ENCODE data around the gene TTLL11.

The TTLL11 gene

GRCh38 chr9:121812159-121812735 is 280.9 kb downstream of the TTLL11 start:
- H3K4me2 ChIP-seq (ENCODE audit: insufficient read depth, low read length, poor library complexity, severe bottlenecking) = no peak overlapping the region
- H2BK12ac ChIP-seq (ENCODE audit: low read length) = no peak overlapping the region
- H3K4me1 ChIP-seq (ENCODE audit: control insufficient read depth in 2 of 2, insufficient read depth in 1 of 2, low read depth in 1 of 2, low read length in 2 of 2) = peaks cover 19 to 25% of the 10 kb centered on the region in 2 donors
- no peak overlapping the region for H2BK15ac ChIP-seq (ENCODE audit: low read length)
- peaks cover 0 to 53% (median 0%) of the 10 kb centered on the region in 3 experiments for H3K27me3 ChIP-seq (ENCODE audit: control insufficient read depth in 3 of 3, insufficient read depth in 3 of 3, low read depth in 1 of 3, low read length in 3 of 3)
- no peak overlapping the region for H2BK120ac ChIP-seq (ENCODE audit: low read depth, low read length)
- no peaks in the 10 kb centered on the region for H3K79me1 ChIP-seq (ENCODE audit: low read depth, low read length)
- no peak overlapping the region for H3K14ac ChIP-seq (ENCODE audit: low read length)
- H4K8ac ChIP-seq (ENCODE audit: low read depth, low read length) = no peak overlapping the region
- no peak overlapping the region for H4K91ac ChIP-seq (ENCODE audit: low read depth, low read length, poor library complexity)
- H3K4ac ChIP-seq (ENCODE audit: low read length) = no peak overlapping the region
- no peak overlapping the region for H3K9ac ChIP-seq (ENCODE audit: low read depth, low read length, poor library complexity)
- H2BK5ac ChIP-seq (ENCODE audit: low read length) = no peak overlapping the region
- peak overlapping the region; percentile 29 for H3K23ac ChIP-seq (ENCODE audit: low read depth, low read length, poor library complexity)
- peak overlapping the region in 1 of 2 donors; percentile 53 for H3K4me3 ChIP-seq (ENCODE audit: low read length in 2 of 2)
- no peak overlapping the region for H3K27ac ChIP-seq (replicated peaks; ENCODE audit: low read length)
- H3K36me3 ChIP-seq (replicated peaks in 1 of 2; ENCODE audit: control insufficient read depth in 2 of 2, insufficient read depth in 2 of 2, low read length in 2 of 2) = no peaks in the 10 kb centered on the region
- H2AK5ac ChIP-seq (ENCODE audit: low read depth, low read length) = peak overlapping the region; percentile 85
- no peak overlapping the region for H2AFZ ChIP-seq (ENCODE audit: low read length)
- WGBS, 2 donors (ENCODE audit: extremely low coverage in 2 of 2, insufficient read length in 2 of 2, insufficient replicate concordance in 1 of 2) = no CpG with 5 or more reads among the region's 12 CpGs
- H3K9me3 ChIP-seq (replicated peaks in 1 of 2; ENCODE audit: control insufficient read depth in 2 of 2, insufficient read depth in 1 of 2, low read depth in 1 of 2, low read length in 2 of 2) = peaks cover 0 to 2% of the 10 kb centered on the region in 2 donors
- peak overlapping the region; percentile 27 for H3K18ac ChIP-seq (ENCODE audit: low read length)
- no peak for DNase-seq (ENCODE audit: low spot score)

GRCh38 chr9:121811751-121812150 is 281.4 kb downstream of the TTLL11 start:
- Histone ChIP-seq H3K27me3 (ENCODE audit: control insufficient read depth in 3 of 3, insufficient read depth in 3 of 3, low read depth in 1 of 3, low read length in 3 of 3) (peaks cover 0 to 50% (median 0%) of the 10 kb centered on the region in 3 experiments), H3K4me1 (ENCODE audit: control insufficient read depth in 2 of 2, insufficient read depth in 1 of 2, low read depth in 1 of 2, low read length in 2 of 2) (peaks cover 19 to 25% of the 10 kb centered on the region in 2 donors)

GRCh38 chr9:121811140-121811539 is 282.0 kb downstream of the TTLL11 start:
- H3K4me1 ChIP-seq (ENCODE audit: control insufficient read depth in 2 of 2, insufficient read depth in 1 of 2, low read depth in 1 of 2, low read length in 2 of 2) = peaks cover 16 to 22% of the 10 kb centered on the region in 2 donors
- no CpG with 5 or more reads among the region's 9 CpGs for WGBS, 2 donors (ENCODE audit: extremely low coverage in 2 of 2, insufficient read length in 2 of 2, insufficient replicate concordance in 1 of 2)

More at GRCh38 chr9:121811751-121812150, 281.4 kb downstream of the TTLL11 start:
- no peak for DNase-seq (ENCODE audit: low spot score)
- H2BK5ac ChIP-seq (ENCODE audit: low read length) = peak overlapping the region; percentile 15
- H4K91ac ChIP-seq (ENCODE audit: low read depth, low read length, poor library complexity) = no peak overlapping the region
- H3K4ac ChIP-seq (ENCODE audit: low read length) = no peak overlapping the region
- no peak overlapping the region for H3K4me3 ChIP-seq (ENCODE audit: low read length in 2 of 2)
- H3K9me3 ChIP-seq (replicated peaks in 1 of 2; ENCODE audit: control insufficient read depth in 2 of 2, insufficient read depth in 1 of 2, low read depth in 1 of 2, low read length in 2 of 2) = peaks cover 0 to 2% of the 10 kb centered on the region in 2 donors
- no peak overlapping the region for H2BK15ac ChIP-seq (ENCODE audit: low read length)
- no peak overlapping the region for H3K9ac ChIP-seq (ENCODE audit: low read depth, low read length, poor library complexity)
- peak overlapping the region; percentile 41 for H2AK5ac ChIP-seq (ENCODE audit: low read depth, low read length)
- H3K23ac ChIP-seq (ENCODE audit: low read depth, low read length, poor library complexity) = no peak overlapping the region
- WGBS, 2 donors (ENCODE audit: extremely low coverage in 2 of 2, insufficient read length in 2 of 2, insufficient replicate concordance in 1 of 2) = no CpG with 5 or more reads among the region's 10 CpGs
- no peak overlapping the region for H3K14ac ChIP-seq (ENCODE audit: low read length)
- no peak overlapping the region for H2AFZ ChIP-seq (ENCODE audit: low read length)
- no peaks in the 10 kb centered on the region for H3K36me3 ChIP-seq (replicated peaks in 1 of 2; ENCODE audit: control insufficient read depth in 2 of 2, insufficient read depth in 2 of 2, low read length in 2 of 2)
- H3K27ac ChIP-seq (replicated peaks; ENCODE audit: low read length) = no peak overlapping the region
- H2BK120ac ChIP-seq (ENCODE audit: low read depth, low read length) = no peak overlapping the region
- no peaks in the 10 kb centered on the region for H3K79me1 ChIP-seq (ENCODE audit: low read depth, low read length)
- no peak overlapping the region for H2BK12ac ChIP-seq (ENCODE audit: low read length)
- no peak overlapping the region for H3K18ac ChIP-seq (ENCODE audit: low read length)
- H4K8ac ChIP-seq (ENCODE audit: low read depth, low read length) = no peak overlapping the region
- no peak overlapping the region for H3K4me2 ChIP-seq (ENCODE audit: insufficient read depth, low read length, poor library complexity, severe bottlenecking)

DNA sequence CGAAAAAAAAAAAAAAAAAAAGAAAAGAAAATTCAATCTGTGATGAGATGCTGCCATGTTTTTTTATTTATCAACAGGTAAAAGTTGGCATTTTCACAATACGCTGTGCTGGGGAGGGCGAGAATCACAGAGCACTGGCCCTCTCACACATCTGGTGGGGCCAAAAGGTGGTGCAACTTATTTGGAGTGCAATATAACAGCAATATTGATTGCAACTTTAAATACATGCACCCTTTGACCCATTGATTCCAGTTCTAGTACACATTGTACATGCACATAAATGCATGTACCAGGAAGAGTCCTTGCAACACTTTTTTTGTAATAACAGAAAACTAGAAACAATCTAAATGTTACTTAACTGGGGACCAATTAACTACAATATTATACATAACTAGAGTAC is 282.6 kb downstream of the TTLL11 start:
- no peak overlapping the region for H2BK5ac ChIP-seq (ENCODE audit: low read length)
- H4K91ac ChIP-seq (ENCODE audit: low read depth, low read length, poor library complexity) = no peak overlapping the region
- no peak overlapping the region for H3K4me2 ChIP-seq (ENCODE audit: insufficient read depth, low read length, poor library complexity, severe bottlenecking)
- H3K27ac ChIP-seq (replicated peaks; ENCODE audit: low read length) = no peak overlapping the region
- no peak overlapping the region for H3K4me3 ChIP-seq (ENCODE audit: low read length in 2 of 2)
- no peak overlapping the region for H3K14ac ChIP-seq (ENCODE audit: low read length)
- no peaks in the 10 kb centered on the region for H3K36me3 ChIP-seq (replicated peaks in 1 of 2; ENCODE audit: control insufficient read depth in 2 of 2, insufficient read depth in 2 of 2, low read length in 2 of 2)
- no peak overlapping the region for H3K4ac ChIP-seq (ENCODE audit: low read length)
- H3K9ac ChIP-seq (ENCODE audit: low read depth, low read length, poor library complexity) = no peak overlapping the region
- H2BK120ac ChIP-seq (ENCODE audit: low read depth, low read length) = no peak overlapping the region
- no peak overlapping the region for H2AK5ac ChIP-seq (ENCODE audit: low read depth, low read length)
- no peak overlapping the region for H2BK15ac ChIP-seq (ENCODE audit: low read length)
- no peaks in the 10 kb centered on the region for H3K9me3 ChIP-seq (replicated peaks in 1 of 2; ENCODE audit: control insufficient read depth in 2 of 2, insufficient read depth in 1 of 2, low read depth in 1 of 2, low read length in 2 of 2)
- H2BK12ac ChIP-seq (ENCODE audit: low read length) = no peak overlapping the region
- no peak overlapping the region for H4K8ac ChIP-seq (ENCODE audit: low read depth, low read length)
- no peak for DNase-seq (ENCODE audit: low spot score)
- H2AFZ ChIP-seq (ENCODE audit: low read length) = no peak overlapping the region
- H3K18ac ChIP-seq (ENCODE audit: low read length) = no peak overlapping the region
- peaks cover 10 to 22% of the 10 kb centered on the region in 2 donors for H3K4me1 ChIP-seq (ENCODE audit: control insufficient read depth in 2 of 2, insufficient read depth in 1 of 2, low read depth in 1 of 2, low read length in 2 of 2)
- no peaks in the 10 kb centered on the region for H3K79me1 ChIP-seq (ENCODE audit: low read depth, low read length)
- WGBS, 2 donors (ENCODE audit: extremely low coverage in 2 of 2, insufficient read length in 2 of 2, insufficient replicate concordance in 1 of 2) = no CpG with 5 or more reads among the region's 3 CpGs
- H3K23ac ChIP-seq (ENCODE audit: low read depth, low read length, poor library complexity) = no peak overlapping the region
- H3K27me3 ChIP-seq (ENCODE audit: control insufficient read depth in 3 of 3, insufficient read depth in 3 of 3, low read depth in 1 of 3, low read length in 3 of 3) = peaks cover 0 to 38% (median 2%) of the 10 kb centered on the region in 3 experiments

More at GRCh38 chr9:121811140-121811539, 282.0 kb downstream of the TTLL11 start:
- H3K4ac ChIP-seq (ENCODE audit: low read length) = no peak overlapping the region
- no peak overlapping the region for H2BK120ac ChIP-seq (ENCODE audit: low read depth, low read length)
- DNase-seq (ENCODE audit: low spot score) = no peak
- H3K4me2 ChIP-seq (ENCODE audit: insufficient read depth, low read length, poor library complexity, severe bottlenecking) = no peak overlapping the region
- peak overlapping the region; percentile 44 for H3K23ac ChIP-seq (ENCODE audit: low read depth, low read length, poor library complexity)
- H3K27me3 ChIP-seq (ENCODE audit: control insufficient read depth in 3 of 3, insufficient read depth in 3 of 3, low read depth in 1 of 3, low read length in 3 of 3) = peaks cover 0 to 44% (median 2%) of the 10 kb centered on the region in 3 experiments
- no peak overlapping the region for H4K91ac ChIP-seq (ENCODE audit: low read depth, low read length, poor library complexity)
- H3K79me1 ChIP-seq (ENCODE audit: low read depth, low read length) = no peaks in the 10 kb centered on the region
- H2BK15ac ChIP-seq (ENCODE audit: low read length) = no peak overlapping the region
- H3K9ac ChIP-seq (ENCODE audit: low read depth, low read length, poor library complexity) = no peak overlapping the region
- no peak overlapping the region for H3K14ac ChIP-seq (ENCODE audit: low read length)
- H3K36me3 ChIP-seq (replicated peaks in 1 of 2; ENCODE audit: control insufficient read depth in 2 of 2, insufficient read depth in 2 of 2, low read length in 2 of 2) = no peaks in the 10 kb centered on the region
- no peak overlapping the region for H2AFZ ChIP-seq (ENCODE audit: low read length)
- H3K4me3 ChIP-seq (ENCODE audit: low read length in 2 of 2) = no peak overlapping the region
- H2BK5ac ChIP-seq (ENCODE audit: low read length) = peak overlapping the region; percentile 15
- no peak overlapping the region for H3K27ac ChIP-seq (replicated peaks; ENCODE audit: low read length)
- H2BK12ac ChIP-seq (ENCODE audit: low read length) = no peak overlapping the region
- peak overlapping the region; percentile 5 for H3K18ac ChIP-seq (ENCODE audit: low read length)
- H4K8ac ChIP-seq (ENCODE audit: low read depth, low read length) = no peak overlapping the region
- no peaks in the 10 kb centered on the region for H3K9me3 ChIP-seq (replicated peaks in 1 of 2; ENCODE audit: control insufficient read depth in 2 of 2, insufficient read depth in 1 of 2, low read depth in 1 of 2, low read length in 2 of 2)
- H2AK5ac ChIP-seq (ENCODE audit: low read depth, low read length) = peak overlapping the region; percentile 41
